Measurements from ENCODE around the gene ANKEF1.

DNA sequence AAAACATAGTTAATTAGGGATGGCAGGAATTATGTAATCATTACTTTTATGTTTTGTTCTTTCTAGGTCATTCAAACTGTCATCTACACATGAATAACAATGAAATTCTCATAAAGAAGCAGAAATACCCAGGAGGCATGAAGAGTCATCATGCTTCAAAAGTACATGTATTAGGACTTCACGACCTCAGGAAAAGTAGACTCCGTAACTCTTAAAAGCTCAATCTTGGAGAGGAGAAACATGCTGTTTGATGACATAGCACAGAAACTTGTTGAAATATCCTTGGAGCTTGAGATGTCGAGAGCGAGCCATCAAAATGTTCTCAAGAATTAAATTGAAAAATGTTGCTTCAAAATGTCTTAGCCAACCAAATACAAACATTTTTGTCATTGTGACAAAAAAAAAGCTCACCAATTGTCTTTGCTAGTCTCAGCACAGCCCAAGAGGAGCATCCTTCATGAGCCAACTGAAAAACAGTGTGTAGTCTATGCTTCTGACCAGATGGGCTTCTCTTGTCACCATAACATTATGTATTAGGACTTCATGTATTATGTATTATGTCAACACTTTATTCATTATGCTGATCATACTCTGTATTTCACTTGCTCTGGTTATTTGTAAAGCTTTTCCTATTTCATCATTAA is 28.2 kb upstream of the ANKEF1 start:
- TF ChIP-seq, protein P1, sequence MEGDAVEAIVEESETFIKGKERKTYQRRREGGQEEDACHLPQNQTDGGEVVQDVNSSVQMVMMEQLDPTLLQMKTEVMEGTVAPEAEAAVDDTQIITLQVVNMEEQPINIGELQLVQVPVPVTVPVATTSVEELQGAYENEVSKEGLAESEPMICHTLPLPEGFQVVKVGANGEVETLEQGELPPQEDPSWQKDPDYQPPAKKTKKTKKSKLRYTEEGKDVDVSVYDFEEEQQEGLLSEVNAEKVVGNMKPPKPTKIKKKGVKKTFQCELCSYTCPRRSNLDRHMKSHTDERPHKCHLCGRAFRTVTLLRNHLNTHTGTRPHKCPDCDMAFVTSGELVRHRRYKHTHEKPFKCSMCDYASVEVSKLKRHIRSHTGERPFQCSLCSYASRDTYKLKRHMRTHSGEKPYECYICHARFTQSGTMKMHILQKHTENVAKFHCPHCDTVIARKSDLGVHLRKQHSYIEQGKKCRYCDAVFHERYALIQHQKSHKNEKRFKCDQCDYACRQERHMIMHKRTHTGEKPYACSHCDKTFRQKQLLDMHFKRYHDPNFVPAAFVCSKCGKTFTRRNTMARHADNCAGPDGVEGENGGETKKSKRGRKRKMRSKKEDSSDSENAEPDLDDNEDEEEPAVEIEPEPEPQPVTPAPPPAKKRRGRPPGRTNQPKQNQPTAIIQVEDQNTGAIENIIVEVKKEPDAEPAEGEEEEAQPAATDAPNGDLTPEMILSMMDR (IDR thresholded peaks at IDR 0.05) = no peak
- no peak for TF ChIP-seq POLR2A (IDR thresholded peaks at IDR 0.05)
